Heart right ventricle (tissue), 16 donors: ENCODE results near the gene RCN1. TPM values are rescaled to one million over a fixed set of nuclear protein-coding genes. Genes with fewer than 3 reads are reported as not detected.

Source experiments
- ATAC-seq, 8 donors: fragments of 200-7000 bp; cut with Tn5 transposase; one replicate each; pipeline ENCODE4 v1.9.1; 2020; ENCODE audit warnings: mild to moderate bottlenecking in 8 of 8, moderate library complexity in 8 of 8, moderate number of reproducible peaks in 1 of 8
- DNase-seq, 2 donors: peaks; one replicate each; pipeline ENCODE4 v3.0.0-alpha.2; 2020
- H3K27ac ChIP-seq, 10 donors: fragments of 200-600 bp; sonication (generic) in 2 of 10; one replicate each; pipeline versions ENCODE4 v1.5.0 to v1.8.0; 2020 to 2022; ENCODE audit warnings: mild to moderate bottlenecking in 3 of 10
- H3K27me3 ChIP-seq, 7 donors: fragments of 200-600 bp; one replicate each; pipeline ENCODE4 v1.8.0; 2021 to 2022; ENCODE audit warnings: mild to moderate bottlenecking in 2 of 7
- H3K36me3 ChIP-seq, 9 donors: fragments of 200-600 bp; sonication (generic) in 1 of 9; one replicate each; pipeline versions ENCODE4 v1.5.0 to v1.8.0; 2020 to 2022; ENCODE audit warnings: mild to moderate bottlenecking in 2 of 9
- H3K4me1 ChIP-seq, 9 donors: fragments of 200-600 bp; sonication (generic) in 1 of 9; one replicate each; pipeline versions ENCODE4 v1.5.0 to v1.8.0; 2020 to 2022; ENCODE audit warnings: mild to moderate bottlenecking in 4 of 9
- H3K4me3 ChIP-seq, 10 donors: fragments of 200-600 bp; sonication (generic) in 2 of 10; one replicate each; pipeline versions ENCODE4 v1.5.0 to v1.8.0; 2020 to 2022; ENCODE audit warnings: mild to moderate bottlenecking in 7 of 10, moderate library complexity in 2 of 10
- H3K9me3 ChIP-seq, 11 donors: fragments of 200-600 bp in 10 of 11; sonication (generic) in 2 of 11; one replicate each; pipeline versions ENCODE4 v1.5.0 to v1.8.0; 2013 to 2022; ENCODE audit warnings: mild to moderate bottlenecking in 2 of 11, control low read depth in 1 of 11, moderate library complexity in 1 of 11
- WGBS, 2 donors: extraction: QIAGEN DNeasy Blood & Tissue Kit; methylation state at CpG; one replicate each; pipeline ENCODE4 v1.1.7; 2013; ENCODE audit warnings: inconsistent platforms in 1 of 2; 5-methylcytosine and 5-hydroxymethylcytosine counted together
- intact Hi-C, 10 donors: fragments of 100-400 bp; cut with DNase I; formaldehyde crosslinking; loops; one replicate each; pipeline versions ENCODE4 v1.11.1 to v1.14.2; 2022
- polyA plus RNA-seq, 2 donors: library from polyadenylated mRNA; stranded (reverse); fragments of 200-250 nt; gene quantifications; one replicate each; pipeline ENCODE4 v1.2.3, GENCODE V29; 2013
- total RNA-seq, 10 donors: library from RNA; stranded (reverse); fragmentation: NEBNext Ultra II Directional in 3 of 10; extraction: Animal tissue kit (Norgen Biotek cat#: 25700) in 3 of 10; gene quantifications; one replicate each; pipeline versions ENCODE4 v1.2.1 to v1.2.4, GENCODE V29; 2021 to 2023
- TF ChIP-seq, protein P1 (sequence below), 9 donors: fragments of 200-600 bp; sonication (generic) in 2 of 9; IDR thresholded peaks; one replicate each; pipeline versions ENCODE4 v1.5.0 to v1.8.0; 2021 to 2022; ENCODE audit warnings: antibody characterized with exemption in 9 of 9, mild to moderate bottlenecking in 5 of 9, moderate library complexity in 1 of 9
- donor health status: Arrhythmogenic right ventricular cardiomyopathy.
- donor health status: ischemic (EF 13 %, LVEDD 7.1; RV severe dilation, severe dysfunction).
- donor health status: healthy with polysubstance abuse.
- donor health status: DM: no; HTN: yes; CAD: no.
- donor health status: DM: no; HTN: no; CAD: no.
- donor health status: ischemic (EF 25% LVEDD 6.9; RV normal size, moderate dysfunction).
- donor health status: ischemic (EF 25% LVEDD 5.7; RV mildly dilated, moderate dysfunction).
- donor health status: healthy.
- donor health status: DM: yes; HTN: yes; CAD: no.
- donor health status: Ischemic cardiomyopathy.
- donor health status: ischemic (EF 35%, LVEDD 5.7; RV mildly dilated, moderate dysfunction).
- donor health status: nonischemic (EF 11% LVEDD 7.7; RV severe dilation, severe dysfunction).
- donor health status: DM: yes; HTN: yes; CAD: no.
- donor health status: PGD.
- donor health status: ischemic (EF 29% LVEDD 5.4; RV normal size, mild dysfunction).
- donor health status: nonischemic (EF 23%, LVEDD 6.1; RV moderate dilation, normal function).

Gene RCN1
- total and polyA plus RNA-seq, 12 donors: 9.7 to 60.4 (median 21.6) TPM

- peaks cover 0 to 12% (median 0%) of the 10 kb centered on the region in 9 donors for H3K4me1 ChIP-seq
- ATAC-seq: no peak
Observed at GRCh38 chr11:32141745-32142546, 51.1 kb downstream of the RCN1 start.

GRCh38 chr11:32143378-32143777, 52.5 kb downstream of the RCN1 start:
- ATAC-seq (no peak), DNase-seq (no peak)
- Histone ChIP-seq H3K4me1 (peaks cover 0 to 6% (median 0%) of the 10 kb centered on the region in 9 donors), H3K36me3 (no peaks in the 10 kb centered on the region), H3K4me3 (no peak overlapping the region), H3K27me3 (no peaks in the 10 kb centered on the region), H3K9me3 (no peaks in the 10 kb centered on the region), H3K27ac (no peak overlapping the region)
- TF ChIP-seq, protein P1, sequence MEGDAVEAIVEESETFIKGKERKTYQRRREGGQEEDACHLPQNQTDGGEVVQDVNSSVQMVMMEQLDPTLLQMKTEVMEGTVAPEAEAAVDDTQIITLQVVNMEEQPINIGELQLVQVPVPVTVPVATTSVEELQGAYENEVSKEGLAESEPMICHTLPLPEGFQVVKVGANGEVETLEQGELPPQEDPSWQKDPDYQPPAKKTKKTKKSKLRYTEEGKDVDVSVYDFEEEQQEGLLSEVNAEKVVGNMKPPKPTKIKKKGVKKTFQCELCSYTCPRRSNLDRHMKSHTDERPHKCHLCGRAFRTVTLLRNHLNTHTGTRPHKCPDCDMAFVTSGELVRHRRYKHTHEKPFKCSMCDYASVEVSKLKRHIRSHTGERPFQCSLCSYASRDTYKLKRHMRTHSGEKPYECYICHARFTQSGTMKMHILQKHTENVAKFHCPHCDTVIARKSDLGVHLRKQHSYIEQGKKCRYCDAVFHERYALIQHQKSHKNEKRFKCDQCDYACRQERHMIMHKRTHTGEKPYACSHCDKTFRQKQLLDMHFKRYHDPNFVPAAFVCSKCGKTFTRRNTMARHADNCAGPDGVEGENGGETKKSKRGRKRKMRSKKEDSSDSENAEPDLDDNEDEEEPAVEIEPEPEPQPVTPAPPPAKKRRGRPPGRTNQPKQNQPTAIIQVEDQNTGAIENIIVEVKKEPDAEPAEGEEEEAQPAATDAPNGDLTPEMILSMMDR (IDR thresholded peaks at IDR 0.05): no peak
- intact Hi-C loops: no loop called here
- WGBS, 2 donors: 92 to 94% methylated on average over 8 of the region's 8 CpGs

More at GRCh38 chr11:32141745-32142546, 51.1 kb downstream of the RCN1 start:
- intact Hi-C loops: no loop called here
- 78 to 81% methylated on average over 6 of the region's 6 CpGs for WGBS, 2 donors
- TF ChIP-seq, protein P1 (IDR thresholded peaks at IDR 0.05): no peak
- H3K36me3 ChIP-seq: no peaks in the 10 kb centered on the region
- no peak overlapping the region for H3K4me3 ChIP-seq
- H3K27me3 ChIP-seq: no peaks in the 10 kb centered on the region
- no peak for DNase-seq
- no peak overlapping the region for H3K27ac ChIP-seq
- H3K9me3 ChIP-seq: no peaks in the 10 kb centered on the region

DNA sequence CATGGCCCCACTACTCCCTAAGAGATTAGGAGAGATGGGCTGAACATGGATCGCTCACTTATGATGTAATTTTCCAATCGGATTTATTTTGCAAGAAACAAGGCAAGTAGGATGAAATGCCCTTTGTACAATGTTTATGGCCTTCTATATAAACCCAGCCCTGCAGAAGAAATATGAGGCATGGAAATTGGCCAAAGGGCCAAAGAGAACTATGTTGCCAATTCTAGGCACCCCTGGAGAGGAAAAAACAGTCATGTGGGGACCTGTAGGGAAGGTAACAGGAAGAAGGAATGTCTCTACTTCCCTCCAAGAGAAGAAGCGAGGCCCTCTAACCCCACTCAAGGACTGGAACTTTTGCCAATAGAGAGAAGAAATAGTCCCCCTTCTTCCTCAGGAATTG, 54.4 kb downstream of the RCN1 start:
- intact Hi-C loops: no loop called here
- TF ChIP-seq, protein P1 (IDR thresholded peaks at IDR 0.05): no peak
- no peak overlapping the region for H3K27ac ChIP-seq
- no peak overlapping the region for H3K4me3 ChIP-seq
- peaks cover 0 to 14% (median 0%) of the 10 kb centered on the region in 9 donors for H3K4me1 ChIP-seq
- H3K27me3 ChIP-seq: no peaks in the 10 kb centered on the region
- H3K36me3 ChIP-seq: no peaks in the 10 kb centered on the region
- no peaks in the 10 kb centered on the region for H3K9me3 ChIP-seq
- 84% methylated on average over 3 of the region's 3 CpGs for WGBS, 2 donors
- ATAC-seq: no peak
- no peak for DNase-seq

GRCh38 chr11:32148895-32149294, 58.0 kb downstream of the RCN1 start:
- ATAC-seq (no peak), DNase-seq (no peak)
- H3K4me1 ChIP-seq: peaks cover 0 to 35% (median 0%) of the 10 kb centered on the region in 9 donors
- TF ChIP-seq, protein P1 (IDR thresholded peaks at IDR 0.05): no peak
- H3K27ac ChIP-seq: no peak overlapping the region
- H3K4me3 ChIP-seq: no peak overlapping the region
- peaks cover 0 to 5% (median 0%) of the 10 kb centered on the region in 7 donors for H3K27me3 ChIP-seq
- H3K9me3 ChIP-seq: no peaks in the 10 kb centered on the region
- H3K36me3 ChIP-seq: no peaks in the 10 kb centered on the region
- WGBS, 2 donors: 65 to 68% methylated on average over 4 of the region's 4 CpGs
- intact Hi-C loops: no loop called here
